HG03565 (cell line): ENCODE results near the gene PRPF19.

Experiments used
- ATAC-seq: cut with Tn5 transposase; IDR thresholded peaks from one replicate; pipeline ENCODE4 v1.9.1; 2021; ENCODE audit warnings: mild to moderate bottlenecking, moderate library complexity; ENCODE audit not compliant: unreplicated experiment

PRPF19 gene

DNA sequence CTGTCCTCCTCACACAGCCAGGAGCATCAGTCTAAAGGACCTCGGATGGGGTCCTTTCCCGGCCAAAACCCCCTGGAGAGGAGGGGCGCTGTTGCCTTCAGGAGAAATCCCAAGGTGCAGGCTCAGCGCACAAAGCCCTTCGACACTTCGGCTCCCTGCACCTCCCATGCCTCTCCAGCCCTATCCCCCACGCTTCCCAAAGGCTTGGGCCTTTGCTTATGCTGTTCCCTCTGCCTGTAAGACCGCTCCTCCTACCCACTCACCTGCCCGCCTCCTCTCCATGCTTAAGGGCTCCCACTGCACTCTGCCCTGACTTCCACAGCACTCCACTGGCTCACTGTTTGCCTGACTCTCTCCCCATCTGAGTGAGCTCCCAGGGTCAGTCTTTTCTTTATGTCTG lies 32.1 kb upstream of the PRPF19 start:
- ATAC-seq = no peak

DNA sequence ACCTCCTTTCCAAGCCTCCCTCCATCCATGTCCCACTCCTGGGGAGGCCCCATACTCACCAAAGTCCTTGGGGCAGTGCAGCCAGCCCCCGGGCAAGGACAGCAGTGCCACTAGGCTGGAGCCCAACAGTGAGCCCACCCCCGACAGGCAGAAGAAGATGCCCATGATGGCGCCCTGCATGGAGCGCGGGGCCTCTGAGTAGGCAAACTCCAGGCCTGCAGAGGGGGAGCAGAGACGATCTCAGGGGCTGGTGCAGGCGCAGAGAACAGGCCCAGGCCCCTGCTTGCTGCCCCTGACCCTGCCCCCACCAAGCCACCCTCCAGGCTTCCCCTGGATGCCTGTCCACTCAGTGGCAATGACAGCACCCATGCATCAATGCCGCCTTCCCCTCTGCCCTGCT lies 31.4 kb upstream of the PRPF19 start:
- ATAC-seq = no peak

DNA sequence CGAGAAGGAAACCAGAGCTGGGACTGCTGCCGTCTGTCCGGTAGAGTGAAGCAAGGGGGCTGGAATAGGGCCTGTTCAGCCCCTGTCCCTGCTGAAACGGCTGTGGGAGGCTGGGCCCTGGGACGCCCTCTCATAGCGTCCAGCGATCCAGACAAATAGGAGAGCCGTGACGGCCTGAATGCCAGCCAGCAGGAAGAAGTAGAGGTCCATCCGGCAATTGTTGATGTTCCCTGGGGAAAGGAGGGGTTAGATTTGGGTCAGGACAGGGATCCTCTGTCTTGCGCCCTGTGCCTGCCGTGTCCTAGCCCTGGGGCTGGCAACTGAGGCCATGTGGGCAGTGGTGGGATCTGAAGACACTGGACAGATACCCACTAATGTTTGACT lies 30.8 kb upstream of the PRPF19 start:
- ATAC-seq = no peak

DNA sequence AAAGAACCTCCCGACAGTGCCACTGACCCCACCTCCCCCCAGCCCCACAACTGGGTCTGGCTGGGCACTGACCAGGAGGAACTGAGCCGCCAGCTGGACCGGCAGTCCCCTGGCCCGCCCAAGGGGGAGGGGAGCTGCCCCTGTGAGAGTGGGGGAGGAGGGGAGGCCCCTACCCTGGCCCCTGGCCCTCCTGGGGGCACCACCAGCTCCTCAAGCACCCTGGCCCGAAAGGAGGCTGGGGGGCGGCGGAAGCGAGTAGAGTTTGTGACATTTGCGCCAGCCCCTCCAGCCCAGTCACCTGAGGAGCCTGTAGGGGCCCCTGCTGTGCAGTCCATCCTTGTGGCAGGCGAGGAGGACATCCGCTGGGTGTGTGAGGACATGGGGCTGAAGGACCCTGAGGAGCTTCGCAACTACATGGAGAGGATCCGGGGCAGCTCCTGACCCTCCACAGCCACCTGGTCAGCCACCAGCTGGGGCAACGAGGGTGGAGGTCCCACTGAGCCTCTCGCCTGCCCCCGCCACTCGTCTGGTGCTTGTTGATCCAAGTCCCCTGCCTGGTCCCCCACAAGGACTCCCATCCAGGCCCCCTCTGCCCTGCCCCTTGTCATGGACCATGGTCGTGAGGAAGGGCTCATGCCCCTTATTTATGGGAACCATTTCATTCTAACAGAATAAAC lies 30.2 kb upstream of the PRPF19 start:
- ATAC-seq = no peak

GRCh38 chr11:60935676-60936442 lies 29.5 kb upstream of the PRPF19 start:
- no peak for ATAC-seq

DNA sequence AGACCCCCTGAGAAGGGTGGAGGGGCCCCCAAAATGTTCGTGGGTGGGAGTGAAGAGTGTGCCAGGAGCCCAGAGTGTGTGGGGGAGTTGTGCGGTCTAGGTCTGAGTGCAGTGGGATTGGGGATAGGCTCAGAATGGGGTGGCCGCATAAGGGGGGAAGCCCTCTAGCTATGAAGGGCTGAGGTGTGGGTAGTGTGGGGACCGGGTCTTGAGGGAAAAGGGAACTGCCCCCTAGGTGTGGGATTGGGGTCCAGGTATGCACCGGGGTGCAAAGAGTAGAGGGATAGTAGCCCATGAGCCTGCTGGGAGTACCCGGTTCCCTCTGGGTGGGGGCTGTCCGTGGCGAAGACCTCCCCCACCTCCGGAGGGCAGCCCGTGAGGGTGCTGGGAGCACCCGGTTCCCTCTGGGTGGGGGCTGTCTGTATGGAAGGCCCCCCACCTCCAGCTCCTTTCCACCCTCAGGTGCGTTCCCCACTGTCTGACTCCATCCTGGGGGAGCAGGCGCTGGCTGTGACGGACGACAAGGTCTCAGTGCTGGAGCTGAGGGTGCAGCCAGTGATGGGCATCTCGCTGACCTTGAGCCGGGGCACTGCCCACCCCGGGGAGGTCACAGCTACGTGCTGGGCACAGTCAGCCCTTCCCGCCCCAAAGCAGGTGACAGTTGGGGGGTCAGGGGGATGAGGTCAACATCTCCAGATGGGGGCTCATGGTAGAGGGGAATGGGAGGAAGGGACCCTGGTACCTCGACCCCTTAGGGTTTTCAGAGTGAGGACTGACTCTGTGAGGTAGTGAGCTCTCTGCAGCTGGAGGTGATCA lies 28.6 kb upstream of the PRPF19 start:
- no peak for ATAC-seq

DNA sequence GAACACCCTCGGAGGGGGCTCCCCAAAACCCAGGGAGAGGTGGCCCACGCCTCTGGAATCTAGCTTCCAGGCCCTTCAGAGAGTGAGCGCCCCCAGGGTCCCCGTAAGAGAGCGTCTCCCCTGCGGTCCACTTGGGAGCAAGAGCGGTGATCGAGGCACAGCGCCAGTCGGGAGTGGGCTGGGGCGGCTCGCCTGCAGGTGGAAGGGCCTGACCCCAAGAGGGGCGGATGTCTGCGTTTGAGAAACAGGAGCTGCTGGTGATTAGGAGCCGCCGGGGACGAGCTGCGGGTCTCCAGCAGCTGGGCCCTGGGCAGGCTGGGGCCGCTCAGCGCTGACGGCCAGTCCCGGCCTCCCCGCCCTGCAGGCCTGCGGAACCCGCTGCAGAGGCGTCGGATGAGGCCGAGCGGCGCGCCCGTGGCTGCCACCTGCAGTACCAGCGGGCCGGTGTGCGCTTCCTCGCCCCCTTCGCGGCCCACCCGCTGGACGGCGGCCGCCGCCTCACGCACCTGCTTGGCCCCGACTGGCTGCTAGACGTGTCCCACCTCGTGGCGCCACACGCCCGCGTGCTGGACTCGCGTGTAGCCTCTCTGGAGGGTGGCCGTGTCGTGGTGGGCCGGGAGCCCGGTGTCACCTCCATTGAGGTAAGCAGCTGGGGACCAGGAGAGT lies 27.9 kb upstream of the PRPF19 start:
- ATAC-seq = no peak

GRCh38 chr11:60933416-60934123 lies 27.2 kb upstream of the PRPF19 start:
- ATAC-seq = no peak

DNA sequence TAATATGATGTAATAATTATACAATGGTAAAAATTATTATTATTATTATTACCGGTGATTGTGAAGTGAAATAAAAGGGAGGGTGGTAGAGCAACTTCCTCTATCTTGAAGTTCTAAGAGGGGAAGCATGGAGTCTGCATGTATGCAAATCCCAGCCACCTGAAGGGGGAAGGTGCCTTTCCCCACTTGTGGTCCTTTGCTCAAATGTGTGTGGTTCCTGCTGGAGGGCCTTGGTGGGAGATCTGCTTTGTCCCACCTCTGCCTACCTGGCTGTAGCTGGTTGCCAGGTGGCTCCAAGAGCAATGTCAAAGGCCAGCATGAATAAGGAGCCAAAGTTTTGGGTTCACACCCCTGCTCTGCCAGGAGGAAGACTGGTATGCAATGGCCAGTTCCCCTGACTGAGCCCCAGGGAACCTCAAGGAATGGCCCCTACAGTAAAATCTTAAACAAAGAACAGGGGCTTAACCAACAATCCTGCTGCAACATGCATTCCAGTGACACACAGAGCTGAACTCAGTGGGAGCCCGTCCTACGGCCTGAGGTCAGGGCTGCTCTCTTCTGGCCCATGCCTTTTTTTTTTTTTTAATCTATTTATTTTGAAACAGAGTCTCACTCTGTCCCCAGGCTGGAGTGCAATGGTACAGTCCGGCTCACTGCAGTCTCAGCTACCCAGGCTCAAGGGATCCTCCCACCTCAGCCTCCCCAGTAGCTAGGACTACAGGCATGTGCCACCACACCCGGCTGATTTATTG lies 26.4 kb upstream of the PRPF19 start:
- no peak for ATAC-seq

- ATAC-seq = no peak
Measured at GRCh38 chr11:60931917-60932316, 25.5 kb upstream of the PRPF19 start.

- no peak for ATAC-seq
Measured at GRCh38 chr11:60930394-60930793, 24.0 kb upstream of the PRPF19 start.

- no peak for ATAC-seq
Measured at GRCh38 chr11:60929764-60930163, 23.4 kb upstream of the PRPF19 start.

- no peak for ATAC-seq
Measured at GRCh38 chr11:60928563-60929001, 22.2 kb upstream of the PRPF19 start.

DNA sequence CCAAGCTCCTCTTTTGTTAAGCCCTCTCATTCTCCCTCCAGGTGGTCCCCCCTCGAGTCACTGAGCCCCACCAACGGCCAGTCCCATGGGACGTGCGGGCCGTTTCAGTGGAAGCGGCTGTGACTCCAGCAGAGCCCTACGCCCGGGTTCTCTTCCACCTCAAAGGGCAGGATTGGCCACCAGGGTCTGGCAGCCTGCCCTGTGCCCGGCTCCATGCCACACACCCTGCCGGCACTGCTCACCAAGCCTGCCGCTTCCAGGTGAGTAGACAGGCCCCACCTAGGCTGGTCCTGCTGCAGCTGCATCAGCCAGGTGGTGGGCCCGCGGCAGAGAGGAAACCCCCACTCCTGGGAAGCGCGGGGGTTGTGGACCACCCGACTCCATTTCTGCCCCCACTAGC lies 21.2 kb upstream of the PRPF19 start:
- ATAC-seq = no peak

- no peak for ATAC-seq
Measured at GRCh38 chr11:60927061-60927592, 20.7 kb upstream of the PRPF19 start.

DNA sequence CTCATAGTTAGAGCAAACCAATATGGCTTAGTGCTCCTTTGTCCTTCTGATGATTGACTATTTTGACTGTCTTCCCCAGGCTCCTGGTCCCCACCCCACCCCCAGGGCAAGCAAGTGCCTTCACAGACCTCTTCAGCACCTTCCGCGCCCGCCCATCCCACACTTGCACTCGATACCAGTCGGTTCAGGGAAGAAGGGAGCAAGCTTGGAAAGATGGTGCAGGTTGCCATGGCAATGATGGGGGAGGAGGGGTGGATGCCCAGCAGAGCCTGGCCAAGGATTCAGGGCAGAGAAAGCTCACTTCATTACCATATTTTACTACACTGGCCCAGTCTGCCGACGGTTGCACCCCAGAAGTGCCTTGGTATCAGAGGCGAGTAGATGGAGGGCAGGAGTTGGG lies 20.1 kb upstream of the PRPF19 start:
- ATAC-seq = no peak

- ATAC-seq = no peak
Measured at GRCh38 chr11:60925868-60926267, 19.5 kb upstream of the PRPF19 start.

DNA sequence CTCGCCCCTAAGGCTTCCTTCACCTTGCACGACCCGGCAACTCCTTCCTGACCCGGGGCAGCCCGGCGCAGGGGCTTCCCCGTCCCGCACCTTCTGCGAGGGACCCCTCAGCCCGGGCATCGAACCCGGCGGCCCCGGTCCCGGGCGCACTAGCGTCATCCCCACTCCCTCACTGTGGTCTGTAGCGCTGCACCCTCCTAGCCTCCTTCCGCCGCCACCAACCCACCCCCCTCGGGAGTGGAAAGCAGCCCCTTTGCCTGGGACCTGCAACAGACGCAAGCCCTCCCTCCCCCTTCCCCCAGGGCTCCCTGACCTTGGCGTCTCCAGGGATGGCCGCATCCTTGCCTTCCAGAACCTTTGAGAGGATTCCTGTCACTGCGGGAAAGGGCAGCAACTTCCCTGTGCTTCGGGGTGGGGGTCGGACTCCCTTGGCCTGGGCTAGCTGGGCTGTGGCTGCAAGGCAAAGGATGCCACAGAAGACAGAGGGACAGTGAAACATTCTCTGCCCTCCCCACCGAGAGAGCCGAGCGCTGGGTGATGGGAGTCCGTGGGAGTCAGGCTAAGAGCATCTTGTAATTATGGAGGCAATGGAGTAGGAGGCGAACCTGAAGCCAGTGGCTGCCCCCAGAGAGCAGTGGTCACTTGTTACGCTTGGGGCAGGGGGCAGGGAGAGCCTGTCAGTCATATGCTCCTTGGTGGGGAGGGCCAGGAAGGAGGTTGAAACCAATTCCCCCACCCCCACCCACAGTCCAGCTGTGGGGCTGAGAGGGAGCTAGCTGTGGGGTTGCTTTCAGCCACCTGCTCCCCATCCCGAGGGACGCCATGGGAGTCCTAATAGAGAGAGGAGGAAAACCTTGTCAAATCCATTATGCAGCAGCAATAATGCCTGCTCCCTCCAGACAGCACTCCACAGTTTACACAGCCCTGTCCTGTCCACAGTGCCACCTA lies 18.8 kb upstream of the PRPF19 start:
- ATAC-seq = no peak
